GM18508 (cell line): Measurements from ENCODE around the gene ST3GAL4.
"Not testable (repeated sequence)": the region's sequence is repeated elsewhere in the genome, so short reads cannot be mapped to it uniquely, and the experiment has no call there.

Experiments
- ATAC-seq: cut with Tn5 transposase; IDR thresholded peaks from one replicate; pipeline ENCODE4 v1.9.1; 2021; ENCODE audit warnings: moderate number of reproducible peaks; ENCODE audit not compliant: insufficient read depth, unreplicated experiment

Gene ST3GAL4

DNA sequence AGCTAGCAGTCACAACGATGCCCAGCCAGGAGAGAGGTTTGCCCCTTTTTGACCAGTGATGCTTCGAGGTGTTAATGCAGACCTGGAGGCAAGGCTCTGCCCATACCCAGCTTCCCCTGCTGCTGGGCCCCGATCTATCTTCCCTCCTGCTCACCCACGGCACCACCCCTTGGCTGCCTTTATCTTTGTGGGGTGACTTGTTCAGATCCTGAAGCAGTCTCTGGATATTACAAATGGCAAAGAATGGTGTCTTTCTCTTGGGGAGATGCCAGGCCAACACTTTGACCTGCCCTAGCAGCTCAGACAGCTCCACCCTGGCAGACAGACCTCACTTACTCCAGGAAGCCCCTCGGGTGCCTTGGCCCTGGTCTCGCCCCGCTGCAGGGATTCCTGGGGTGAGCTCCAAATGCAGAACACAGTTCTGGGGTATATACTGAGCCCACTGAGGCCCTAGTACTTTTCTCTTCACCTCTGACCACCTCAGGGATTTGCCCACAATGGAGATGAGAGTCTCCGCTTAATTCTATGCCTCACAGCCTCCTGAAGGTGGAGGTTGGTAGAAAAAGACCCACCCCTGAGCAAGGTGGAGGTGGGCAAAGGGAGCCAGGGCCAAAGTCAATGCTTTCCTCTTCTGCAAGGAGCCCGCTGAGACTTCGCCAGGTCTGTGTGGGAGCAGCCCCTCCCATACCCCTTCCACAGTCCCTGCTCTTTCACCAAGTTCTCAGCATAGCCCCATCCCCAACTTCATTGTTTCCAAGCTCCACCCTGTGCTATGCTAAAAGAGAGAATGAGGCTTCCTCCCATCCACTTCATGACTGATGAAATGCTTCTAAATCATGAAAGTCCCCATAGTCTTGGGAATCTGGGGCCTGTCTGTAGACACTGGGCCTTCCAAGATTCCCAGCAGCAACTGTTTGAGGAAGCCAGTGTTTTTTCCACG, 11.1 kb upstream of the ST3GAL4 start:
- ATAC-seq, result no peak

DNA sequence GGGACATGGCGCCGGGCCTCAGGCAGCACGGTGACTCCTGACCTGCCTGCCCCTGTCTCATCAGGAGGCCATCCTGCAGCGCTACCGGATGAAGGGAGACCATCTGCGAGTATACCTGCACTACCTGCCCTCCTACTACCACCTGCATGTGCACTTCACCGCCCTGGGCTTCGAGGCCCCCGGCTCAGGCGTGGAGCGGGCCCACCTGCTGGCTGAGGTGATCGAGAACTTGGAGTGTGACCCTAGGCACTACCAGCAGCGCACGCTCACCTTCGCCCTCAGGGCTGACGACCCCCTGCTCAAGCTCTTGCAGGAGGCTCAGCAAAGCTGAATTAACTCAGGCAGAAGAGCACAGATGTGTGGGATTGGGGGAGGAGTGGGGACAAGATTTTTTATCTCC, 10.2 kb upstream of the ST3GAL4 start:
- no peak for ATAC-seq

GRCh38 chr11:126345759-126346585, 9.5 kb upstream of the ST3GAL4 start:
- ATAC-seq, result no peak

DNA sequence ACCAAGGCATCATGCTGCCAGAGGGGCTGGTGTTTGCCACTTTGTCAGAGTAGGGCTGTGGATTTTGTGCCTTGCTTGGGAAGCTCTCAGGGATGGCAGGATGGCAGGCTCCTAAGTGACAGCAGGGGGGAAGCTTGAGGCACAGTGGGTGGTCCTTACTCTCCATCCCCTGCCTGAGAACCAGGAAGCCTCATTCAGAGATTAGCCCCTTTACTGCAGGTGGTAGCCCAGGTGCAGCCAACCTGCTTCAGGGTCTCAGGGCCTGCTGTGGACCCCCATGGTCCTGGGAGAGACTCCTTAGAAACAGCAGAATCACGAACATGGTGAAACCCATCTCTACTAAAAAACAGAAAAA, 8.9 kb upstream of the ST3GAL4 start:
- no peak for ATAC-seq

DNA sequence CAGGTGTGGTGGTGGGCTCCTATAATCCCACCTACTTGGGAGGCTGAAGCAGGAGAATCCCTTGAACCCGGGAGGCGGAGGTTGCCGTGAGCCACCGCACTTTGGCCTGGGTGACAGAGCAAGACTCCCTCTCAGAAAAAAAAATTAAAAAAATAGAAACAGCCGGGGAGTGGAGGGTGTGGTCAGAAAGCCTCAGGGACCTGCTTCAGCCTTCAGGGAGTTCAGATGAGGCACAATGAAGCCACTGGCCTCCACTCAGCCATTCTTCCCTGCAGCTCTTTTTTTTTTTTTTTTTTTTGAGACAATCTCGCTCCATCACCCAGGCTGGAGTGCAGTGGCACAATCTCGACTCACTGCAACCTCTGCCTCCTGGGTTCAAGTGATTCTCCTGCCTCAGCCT, 8.5 kb upstream of the ST3GAL4 start:
- ATAC-seq, result not testable (repeated sequence)

DNA sequence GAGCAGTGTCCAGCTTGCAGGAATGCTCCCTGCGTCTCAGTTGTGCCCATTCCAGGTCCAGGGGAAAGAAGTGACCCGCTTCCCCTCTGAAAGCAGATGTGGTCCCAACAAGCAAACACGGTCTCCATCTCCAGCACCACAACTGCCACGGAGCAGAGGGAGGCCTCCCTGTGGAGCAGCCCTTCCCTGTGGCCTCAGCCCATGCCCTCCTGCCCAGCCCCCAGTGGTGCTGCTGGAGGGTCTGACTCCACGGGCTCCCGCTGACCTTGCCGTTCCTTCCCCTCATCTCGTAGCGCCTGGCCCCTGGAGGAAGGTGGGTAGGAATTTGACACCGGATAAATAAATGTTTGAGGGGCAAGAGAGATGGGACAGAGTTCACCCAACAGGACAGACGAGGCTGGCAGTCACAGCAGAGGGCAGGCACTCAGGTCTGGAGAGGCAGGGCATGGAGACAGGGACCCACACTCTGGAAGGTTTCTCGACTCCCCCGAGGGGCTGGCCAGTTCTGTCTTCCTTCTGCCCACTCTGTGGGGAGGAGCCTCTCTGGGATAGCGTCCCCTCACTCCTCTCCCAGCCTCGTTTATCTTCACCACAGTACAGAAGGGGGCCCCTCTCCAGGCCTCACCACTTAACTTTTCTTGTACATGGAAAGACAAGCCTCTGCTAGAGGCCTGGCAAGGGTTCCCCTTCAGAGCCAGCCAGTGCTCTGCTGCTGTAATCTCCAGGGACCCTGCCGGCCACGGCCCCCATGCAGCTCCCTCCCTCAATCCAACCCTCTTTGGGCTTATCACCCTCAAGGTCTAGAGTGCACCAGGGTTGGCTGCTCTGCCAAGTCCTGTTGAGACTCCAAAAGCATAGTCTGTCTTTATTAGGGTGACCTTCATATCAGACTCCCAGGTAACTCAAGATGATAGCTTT, 7.5 kb upstream of the ST3GAL4 start:
- ATAC-seq, result no peak

GRCh38 chr11:126348806-126349582, 6.5 kb upstream of the ST3GAL4 start:
- no peak for ATAC-seq

- ATAC-seq, result no peak
These were observed 4.7 kb upstream of the ST3GAL4 start for GRCh38 chr11:126350836-126351235.

- ATAC-seq, result no peak
These were observed 3.3 kb upstream of the ST3GAL4 start for GRCh38 chr11:126352163-126352562.

DNA sequence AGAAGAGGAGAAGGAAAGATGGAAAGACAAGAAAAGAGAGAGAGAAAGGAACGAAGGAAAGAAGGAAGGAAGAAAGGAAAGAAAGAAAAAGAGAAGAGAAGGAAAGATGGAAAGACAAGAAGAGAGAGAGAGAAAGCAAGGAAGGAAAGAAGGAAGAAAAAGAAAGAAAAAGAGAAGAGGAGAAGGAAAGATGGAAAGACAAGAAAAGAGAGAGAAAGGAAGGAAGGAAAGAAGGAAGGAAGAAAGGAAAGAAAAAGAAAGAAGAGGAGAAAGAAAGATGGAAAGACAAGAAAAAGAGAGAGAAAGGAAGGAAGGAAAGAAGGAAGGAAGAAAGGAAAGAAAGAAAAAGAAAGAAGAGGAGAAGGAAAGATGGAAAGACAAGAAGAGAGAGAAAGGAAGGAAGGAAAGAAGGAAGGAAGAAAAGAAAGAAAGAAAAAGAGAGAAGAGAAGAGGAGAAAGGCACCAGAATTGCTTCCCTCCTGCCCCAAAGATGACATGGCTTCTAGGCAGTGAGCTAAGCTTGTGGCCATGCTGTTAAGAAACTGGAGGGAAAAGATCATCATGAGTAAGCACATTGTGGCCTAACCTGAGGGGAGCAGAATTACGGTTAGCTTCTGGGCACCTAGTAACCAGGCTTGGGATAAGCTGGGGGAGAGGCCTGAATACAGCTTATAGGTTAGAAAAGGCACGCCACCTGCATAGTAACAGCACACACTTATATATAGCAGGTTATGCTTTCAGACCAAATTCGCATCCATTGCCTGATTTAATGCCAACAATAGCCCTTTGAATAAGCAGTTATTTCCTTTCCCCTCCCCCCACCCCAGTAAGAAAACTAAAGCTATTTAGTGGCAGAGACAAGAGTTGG, 2.3 kb upstream of the ST3GAL4 start:
- no peak for ATAC-seq

DNA sequence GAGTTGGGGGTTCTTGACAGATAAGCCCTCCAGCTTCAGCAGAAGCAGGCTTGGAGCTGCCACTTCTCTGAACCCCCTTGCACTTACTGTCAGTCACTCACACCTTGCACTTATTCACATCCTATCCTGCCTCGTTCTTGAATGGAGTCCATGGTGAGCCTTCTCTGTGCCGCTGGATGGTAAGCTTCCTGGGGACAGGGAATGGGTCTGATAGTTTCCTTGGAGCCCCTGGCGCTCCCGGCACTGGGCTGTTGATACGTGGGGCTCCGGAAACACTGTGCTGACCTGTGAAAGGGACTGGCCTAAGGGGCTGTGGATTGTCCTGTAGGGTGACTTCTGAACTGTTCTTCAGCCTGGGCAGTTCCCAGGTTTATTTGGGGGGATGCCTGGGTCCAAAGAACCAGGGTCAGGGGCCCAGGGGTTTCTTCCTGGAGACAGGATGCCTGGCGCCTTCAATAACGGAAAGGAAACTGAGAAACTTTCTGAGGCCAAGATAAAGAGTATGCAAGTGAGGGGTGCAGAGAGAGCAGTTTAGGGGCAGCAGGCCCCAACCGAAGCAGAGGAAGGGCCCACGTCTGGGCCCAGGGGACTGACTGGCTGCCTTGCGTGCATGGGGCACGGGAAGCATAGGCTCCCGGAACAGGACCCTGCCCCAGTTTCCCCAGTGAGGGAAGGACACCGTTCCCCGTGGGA, 709 bp upstream of the ST3GAL4 start:
- ATAC-seq, result no peak

DNA sequence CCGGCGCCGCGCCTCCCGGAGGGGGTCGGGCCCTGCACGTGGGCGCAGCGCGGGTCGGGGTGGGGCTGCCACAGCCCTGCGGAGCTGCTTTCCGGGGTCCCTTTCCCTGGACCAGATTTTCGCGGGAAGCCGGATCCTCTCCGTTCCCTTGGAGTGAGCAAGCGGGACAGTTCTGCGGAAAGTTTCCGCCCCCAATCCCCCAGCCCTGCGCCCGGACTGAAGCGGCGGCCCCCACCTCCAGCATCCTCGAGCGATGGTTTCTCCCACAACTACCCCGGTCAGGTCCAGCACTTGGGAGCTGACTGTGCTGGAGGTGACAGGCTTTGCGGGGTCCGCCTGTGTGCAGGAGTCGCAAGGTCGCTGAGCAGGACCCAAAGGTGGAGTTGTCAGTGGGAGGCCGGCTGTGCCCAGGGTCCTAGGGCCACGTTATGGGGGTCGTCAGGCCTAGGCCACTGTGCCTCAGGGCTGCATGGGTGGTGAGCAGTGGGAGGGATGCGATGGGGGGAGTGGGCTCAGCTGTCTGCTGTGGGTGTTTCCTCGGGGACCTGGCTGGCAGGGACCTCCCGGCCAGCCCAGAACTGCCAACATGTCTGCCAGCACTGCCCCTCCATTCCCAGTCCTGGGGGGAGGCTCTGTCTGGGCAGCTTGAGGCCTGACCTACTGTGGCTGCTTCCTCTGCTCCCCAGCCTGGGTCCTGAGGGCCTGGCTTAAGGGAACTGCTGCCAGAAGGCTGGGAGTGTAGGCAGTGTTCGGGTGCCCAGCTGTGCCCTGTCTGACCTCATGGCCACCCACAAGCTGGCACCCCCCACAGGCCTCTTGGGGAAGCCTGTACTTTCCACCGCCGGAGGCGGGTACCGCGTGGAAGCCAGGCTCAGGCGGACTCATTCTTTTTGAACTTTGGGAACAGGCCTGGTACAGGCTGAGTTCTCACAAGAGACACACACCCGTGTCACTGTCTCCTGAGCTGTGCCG, 726 bp downstream of the ST3GAL4 start:
- ATAC-seq, result no peak

DNA sequence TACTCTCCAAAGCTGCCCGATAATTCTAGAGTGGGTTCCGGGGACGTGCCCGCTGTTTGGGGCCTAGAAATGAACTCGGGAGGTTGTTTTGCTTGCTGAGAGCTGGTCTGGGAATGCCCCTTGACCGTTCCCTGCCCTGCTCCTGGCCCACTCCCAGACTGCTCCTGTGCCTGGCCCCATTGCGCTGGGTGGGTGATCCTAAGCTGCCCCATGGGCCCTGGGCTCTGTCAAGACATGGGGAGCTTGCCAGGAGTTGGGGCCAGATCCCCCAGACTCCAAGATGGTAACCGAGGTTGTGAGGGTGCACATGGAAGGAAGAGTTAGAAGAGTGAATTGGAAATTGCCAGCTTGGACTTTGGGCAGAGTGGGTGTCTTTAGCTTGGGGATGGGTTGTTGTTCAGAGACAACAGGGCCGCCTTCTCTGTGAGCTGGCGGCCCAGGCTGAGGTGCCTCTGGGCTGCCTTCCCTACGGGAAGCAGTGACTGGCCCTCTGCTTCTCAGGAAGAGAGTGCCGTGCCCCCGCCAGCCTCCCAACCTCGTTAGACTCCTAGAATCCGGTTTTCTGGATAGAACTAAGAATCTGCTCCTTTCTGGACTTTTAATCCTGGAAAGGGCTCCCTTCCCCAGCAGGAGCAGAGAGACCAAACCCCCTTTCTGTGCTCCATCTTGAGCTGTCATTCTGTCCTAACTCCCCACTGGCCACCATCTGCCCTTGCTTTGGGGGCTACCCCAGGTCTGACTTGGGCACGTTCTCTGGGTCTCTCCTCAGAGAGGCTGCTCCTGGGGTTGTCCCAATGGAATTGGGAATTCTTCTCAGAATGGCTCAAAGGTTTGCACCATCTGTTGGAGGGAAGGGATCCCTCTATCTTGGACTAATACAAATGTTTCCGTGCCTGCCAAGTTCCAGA, 1.8 kb downstream of the ST3GAL4 start:
- no peak for ATAC-seq

DNA sequence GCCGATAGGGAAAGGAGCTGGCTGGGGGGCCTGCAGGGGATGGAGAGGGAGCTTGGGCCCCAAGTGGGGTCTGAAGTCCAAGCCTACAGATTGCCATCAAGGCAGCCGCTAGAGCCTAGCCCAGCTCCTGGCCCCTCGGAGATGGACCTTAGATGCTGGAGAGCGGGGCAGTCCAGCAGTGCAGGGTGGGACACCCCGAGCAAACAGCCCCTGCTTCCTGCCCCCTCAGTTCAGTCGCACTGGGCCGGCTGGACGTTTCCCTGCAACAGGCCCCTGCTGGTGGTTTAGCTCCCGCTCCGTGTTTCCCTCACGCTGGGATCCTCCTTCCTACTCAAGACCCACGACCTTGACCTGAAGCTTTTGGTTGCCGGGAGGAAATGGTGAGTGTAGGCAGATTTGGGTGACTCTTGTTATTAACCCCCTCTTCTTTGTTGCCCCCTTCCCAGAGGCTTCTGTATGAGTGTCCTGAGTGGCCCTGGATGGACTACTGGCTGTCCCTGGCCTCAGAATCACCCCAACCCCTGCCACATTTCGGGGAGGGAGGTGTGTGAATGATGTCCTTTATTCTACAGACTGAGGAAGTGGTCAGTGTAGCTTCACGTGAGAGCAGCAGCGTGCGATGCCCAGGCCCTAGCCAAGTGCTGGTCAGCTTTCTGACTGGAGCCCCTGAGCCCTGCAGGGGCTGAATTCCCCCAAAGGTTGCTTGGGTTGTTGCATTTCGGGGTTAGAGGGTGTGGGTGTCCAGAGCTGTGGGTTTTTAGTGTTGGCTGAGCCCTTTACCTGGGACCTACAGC, 2.7 kb downstream of the ST3GAL4 start:
- ATAC-seq, result no peak

- ATAC-seq, result no peak
These were observed 3.3 kb downstream of the ST3GAL4 start for GRCh38 chr11:126358763-126359160.
